ENCODE measurements around the gene PTGIS. TPM values are rescaled to one million over a fixed set of nuclear protein-coding genes. Genes with fewer than 3 reads are reported as not detected.

PTGIS gene
- total RNA-seq, 1 experiment from 2014 or later: 0.26 TPM

- CTCF ChIA-PET: interaction anchor here (0.9 to 2.6 kb wide), 5 partner anchors 9 to 54 kb away, joined by 3 to 13 read pairs (median 3); no protein-coding TSS in a partner anchor
- BruUV-seq (replicated peaks): no TSS peak
These were observed 27.4 kb upstream of the PTGIS start for GRCh38 chr20:49595346-49595745.

GRCh38 chr20:49594931-49595315, 27.0 kb upstream of the PTGIS start:
- H3K27ac Mint-ChIP-seq (ENCODE audit: unreplicated experiment): no peak overlapping the region

More at GRCh38 chr20:49595346-49595745, 27.4 kb upstream of the PTGIS start:
- DNase-seq: no peak
- Mint-ChIP-seq H3K9me3 (ENCODE audit: low read depth, unreplicated experiment) (no peaks in the 10 kb centered on the region), H3K27me3 (ENCODE audit: unreplicated experiment) (no peaks in the 10 kb centered on the region), H3K27ac (ENCODE audit: unreplicated experiment) (no peak overlapping the region), H3K4me3 (ENCODE audit: low read depth, unreplicated experiment) (no peak overlapping the region), H3K36me3 (ENCODE audit: insufficient read depth, unreplicated experiment) (no peaks in the 10 kb centered on the region), H3K4me1 (ENCODE audit: low read depth, unreplicated experiment) (peaks cover 62% of the 10 kb centered on the region)
- TF ChIP-seq, protein P1, sequence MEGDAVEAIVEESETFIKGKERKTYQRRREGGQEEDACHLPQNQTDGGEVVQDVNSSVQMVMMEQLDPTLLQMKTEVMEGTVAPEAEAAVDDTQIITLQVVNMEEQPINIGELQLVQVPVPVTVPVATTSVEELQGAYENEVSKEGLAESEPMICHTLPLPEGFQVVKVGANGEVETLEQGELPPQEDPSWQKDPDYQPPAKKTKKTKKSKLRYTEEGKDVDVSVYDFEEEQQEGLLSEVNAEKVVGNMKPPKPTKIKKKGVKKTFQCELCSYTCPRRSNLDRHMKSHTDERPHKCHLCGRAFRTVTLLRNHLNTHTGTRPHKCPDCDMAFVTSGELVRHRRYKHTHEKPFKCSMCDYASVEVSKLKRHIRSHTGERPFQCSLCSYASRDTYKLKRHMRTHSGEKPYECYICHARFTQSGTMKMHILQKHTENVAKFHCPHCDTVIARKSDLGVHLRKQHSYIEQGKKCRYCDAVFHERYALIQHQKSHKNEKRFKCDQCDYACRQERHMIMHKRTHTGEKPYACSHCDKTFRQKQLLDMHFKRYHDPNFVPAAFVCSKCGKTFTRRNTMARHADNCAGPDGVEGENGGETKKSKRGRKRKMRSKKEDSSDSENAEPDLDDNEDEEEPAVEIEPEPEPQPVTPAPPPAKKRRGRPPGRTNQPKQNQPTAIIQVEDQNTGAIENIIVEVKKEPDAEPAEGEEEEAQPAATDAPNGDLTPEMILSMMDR (IDR thresholded peaks at IDR 0.05; ENCODE audit: unreplicated experiment): no peak
- intact Hi-C loops (cut with micrococcal nuclease; ENCODE audit: unreplicated experiment): no loop called here

GRCh38 chr20:49594143-49594930, 26.4 kb upstream of the PTGIS start:
- peak; percentile 53 for DNase-seq
- Mint-ChIP-seq H3K4me3 (ENCODE audit: low read depth, unreplicated experiment) (no peak overlapping the region), H3K4me1 (ENCODE audit: low read depth, unreplicated experiment) (peaks cover 65% of the 10 kb centered on the region), H3K27ac (ENCODE audit: unreplicated experiment) (no peak overlapping the region), H3K9me3 (ENCODE audit: low read depth, unreplicated experiment) (no peaks in the 10 kb centered on the region), H3K27me3 (ENCODE audit: unreplicated experiment) (no peaks in the 10 kb centered on the region), H3K36me3 (ENCODE audit: insufficient read depth, unreplicated experiment) (no peaks in the 10 kb centered on the region)
- CTCF ChIA-PET: interaction anchor here (0.9 to 2.6 kb wide), 5 partner anchors 9 to 23 kb away, joined by 3 to 13 read pairs (median 4); no protein-coding TSS in a partner anchor
- no TSS peak for BruUV-seq (replicated peaks)
- TF ChIP-seq, protein P1 (IDR thresholded peaks at IDR 0.05; ENCODE audit: unreplicated experiment): no peak
- intact Hi-C loops (cut with micrococcal nuclease; ENCODE audit: unreplicated experiment): no loop called here

More at GRCh38 chr20:49594931-49595315, 27.0 kb upstream of the PTGIS start:
- no TSS peak for BruUV-seq (replicated peaks)
- no peaks in the 10 kb centered on the region for H3K9me3 Mint-ChIP-seq (ENCODE audit: low read depth, unreplicated experiment)
- no peak for DNase-seq
- no peak overlapping the region for H3K4me3 Mint-ChIP-seq (ENCODE audit: low read depth, unreplicated experiment)
- CTCF ChIA-PET: interaction anchor here (0.9 to 2.6 kb wide), 5 partner anchors 8 to 53 kb away, joined by 3 to 13 read pairs (median 5); no protein-coding TSS in a partner anchor
- TF ChIP-seq, protein P1 (IDR thresholded peaks at IDR 0.05; ENCODE audit: unreplicated experiment): no peak
- no peaks in the 10 kb centered on the region for H3K27me3 Mint-ChIP-seq (ENCODE audit: unreplicated experiment)
- H3K4me1 Mint-ChIP-seq (ENCODE audit: low read depth, unreplicated experiment): peaks cover 65% of the 10 kb centered on the region
- intact Hi-C loops (cut with micrococcal nuclease; ENCODE audit: unreplicated experiment): no loop called here
- no peaks in the 10 kb centered on the region for H3K36me3 Mint-ChIP-seq (ENCODE audit: insufficient read depth, unreplicated experiment)

- no peaks in the 10 kb centered on the region for H3K9me3 Mint-ChIP-seq (ENCODE audit: low read depth, unreplicated experiment)
- H3K27me3 Mint-ChIP-seq (ENCODE audit: unreplicated experiment): no peaks in the 10 kb centered on the region
- no peak overlapping the region for H3K4me3 Mint-ChIP-seq (ENCODE audit: low read depth, unreplicated experiment)
- no TSS peak for BruUV-seq (replicated peaks)
- intact Hi-C loops (cut with micrococcal nuclease; ENCODE audit: unreplicated experiment): no loop called here
- no peaks in the 10 kb centered on the region for H3K36me3 Mint-ChIP-seq (ENCODE audit: insufficient read depth, unreplicated experiment)
- TF ChIP-seq, protein P1 (IDR thresholded peaks at IDR 0.05; ENCODE audit: unreplicated experiment): no peak
- no peak for DNase-seq
- no peak overlapping the region for H3K27ac Mint-ChIP-seq (ENCODE audit: unreplicated experiment)
- peaks cover 65% of the 10 kb centered on the region for H3K4me1 Mint-ChIP-seq (ENCODE audit: low read depth, unreplicated experiment)
- CTCF ChIA-PET: interaction anchor here (0.9 to 2.6 kb wide), 5 partner anchors 9 to 22 kb away, joined by 3 to 13 read pairs (median 4); no protein-coding TSS in a partner anchor
These were observed 25.7 kb upstream of the PTGIS start for GRCh38 chr20:49593466-49594142.
